H9 (cell line): ENCODE results near the gene ETV6. TPM values are rescaled to one million over a fixed set of nuclear protein-coding genes. Genes with fewer than 3 reads are reported as not detected.

Experiments
- DNase-seq: peaks from one replicate; pipeline ENCODE4 v3.0.0-alpha.2; 2017
- H2AFZ ChIP-seq: one replicate; pipeline ENCODE4 v1.6.1; 2013; ENCODE audit warnings: mild to moderate bottlenecking, low read length, control low read depth, moderate library complexity
- H2AK5ac ChIP-seq: 2 replicates; pipeline ENCODE4 v1.6.1; 2013; ENCODE audit warnings: low read length, control low read depth, mixed read lengths; ENCODE audit not compliant: insufficient read length
- H2BK120ac ChIP-seq: one replicate; pipeline ENCODE4 v1.6.1; 2013; ENCODE audit warnings: low read depth, mild to moderate bottlenecking, low read length, control low read depth, inconsistent platforms; ENCODE audit not compliant: poor library complexity, severe bottlenecking
- H2BK12ac ChIP-seq: 2 replicates; pipeline ENCODE4 v1.6.1; 2013; ENCODE audit warnings: low read length, control low read depth, mixed read lengths, low read depth; ENCODE audit not compliant: insufficient read length
- H2BK15ac ChIP-seq: 2 replicates; pipeline ENCODE4 v1.6.1; 2013; ENCODE audit warnings: low read depth, low read length, control low read depth
- H2BK20ac ChIP-seq: one replicate; pipeline ENCODE4 v1.6.1; 2013; ENCODE audit warnings: low read depth, mild to moderate bottlenecking, low read length, control low read depth, inconsistent platforms; ENCODE audit not compliant: poor library complexity, severe bottlenecking
- H2BK5ac ChIP-seq: 2 replicates; pipeline ENCODE4 v1.6.1; 2013; ENCODE audit warnings: low read length, control low read depth, mixed read lengths; ENCODE audit not compliant: insufficient read length
- H3K14ac ChIP-seq: 2 replicates; pipeline ENCODE4 v1.6.1; 2013; ENCODE audit warnings: low read length, control low read depth; ENCODE audit not compliant: insufficient read depth
- H3K18ac ChIP-seq: 2 replicates; pipeline ENCODE4 v1.6.1; 2013; ENCODE audit warnings: low read depth, mild to moderate bottlenecking, mixed read lengths, low read length, control low read depth; ENCODE audit not compliant: insufficient read length
- H3K23ac ChIP-seq: 2 replicates; pipeline ENCODE4 v1.6.1; 2013; ENCODE audit warnings: low read length, control low read depth, mixed read lengths, low read depth; ENCODE audit not compliant: insufficient read length
- H3K23me2 ChIP-seq: 2 replicates; pipeline ENCODE4 v1.6.1; 2013; ENCODE audit warnings: low read depth, mild to moderate bottlenecking, mixed read lengths, low read length, control low read depth; ENCODE audit not compliant: insufficient read length, poor library complexity, severe bottlenecking
- H3K27ac ChIP-seq: 2 replicates; pipeline ENCODE4 v1.5.1; 2013; ENCODE audit warnings: low read length, control low read depth, mixed read lengths, low read depth; ENCODE audit not compliant: insufficient read length
- H3K27me3 ChIP-seq: 2 replicates; pipeline ENCODE4 v1.6.1; 2013; ENCODE audit warnings: low read length, control low read depth, inconsistent platforms; ENCODE audit not compliant: insufficient read depth
- H3K4ac ChIP-seq: 2 replicates; pipeline ENCODE4 v1.6.1; 2013; ENCODE audit warnings: low read depth, mild to moderate bottlenecking, control low read depth, inconsistent platforms, low read length, moderate library complexity
- H3K4me1 ChIP-seq: 2 replicates; pipeline ENCODE4 v1.6.1; 2013; ENCODE audit warnings: low read length, control low read depth, inconsistent platforms; ENCODE audit not compliant: insufficient read depth
- H3K4me2 ChIP-seq: 2 replicates; pipeline ENCODE4 v1.6.1; 2013; ENCODE audit warnings: low read length, control low read depth, mixed read lengths; ENCODE audit not compliant: insufficient read length, insufficient read depth
- H3K56ac ChIP-seq: 2 replicates; pipeline ENCODE4 v1.6.1; 2013; ENCODE audit warnings: low read depth, mild to moderate bottlenecking, mixed read lengths, low read length, control low read depth; ENCODE audit not compliant: insufficient read length
- H3K79me1 ChIP-seq: 2 replicates; pipeline ENCODE4 v1.6.1; 2013; ENCODE audit warnings: low read depth, mild to moderate bottlenecking, moderate library complexity, low read length, control low read depth, inconsistent platforms; ENCODE audit not compliant: insufficient read depth, poor library complexity, severe bottlenecking
- H3K79me2 ChIP-seq: 2 replicates; pipeline ENCODE4 v1.6.1; 2013; ENCODE audit warnings: low read length, control low read depth, inconsistent platforms; ENCODE audit not compliant: insufficient read depth
- H3K9ac ChIP-seq: 2 replicates; pipeline ENCODE4 v1.6.1; 2013; ENCODE audit warnings: low read length, control low read depth, mixed read lengths; ENCODE audit not compliant: insufficient read length; ENCODE audit errors: extremely low read depth
- H3K9me3 ChIP-seq: one replicate; pipeline ENCODE4 v1.6.1; 2013; ENCODE audit warnings: low read depth, low read length, inconsistent platforms; ENCODE audit not compliant: control insufficient read depth
- H3T11ph ChIP-seq: one replicate; pipeline ENCODE4 v1.6.1; 2013; ENCODE audit warnings: mild to moderate bottlenecking, low read length, control low read depth, inconsistent platforms
- H4K20me1 ChIP-seq: one replicate; pipeline ENCODE4 v1.6.1; 2013; ENCODE audit not compliant: control insufficient read depth, insufficient read length, insufficient read depth
- H4K5ac ChIP-seq: 2 replicates; pipeline ENCODE4 v1.6.1; 2013; ENCODE audit warnings: low read depth, mild to moderate bottlenecking, mixed read lengths, low read length, control low read depth; ENCODE audit not compliant: insufficient read length
- H4K8ac ChIP-seq: replicated peaks from 2 replicates; pipeline ENCODE4 v1.6.1; 2013; ENCODE audit warnings: low read length, control low read depth, mixed read lengths, low read depth; ENCODE audit not compliant: insufficient read length
- H4K91ac ChIP-seq: 2 replicates; pipeline ENCODE4 v1.6.1; 2013; ENCODE audit warnings: low read depth, mild to moderate bottlenecking, moderate library complexity, mixed read lengths, low read length, control low read depth; ENCODE audit not compliant: insufficient read length
- H3K27ac Mint-ChIP-seq, 3 experiments: 2 replicates in 2 of 3; 3 replicates in 1 of 3; pipeline ENCODE4 v1.8.0; 2020 to 2021; ENCODE audit warnings: mixed read lengths in 3 of 3, mild to moderate bottlenecking in 1 of 3, moderate library complexity in 1 of 3
- H3K27me3 Mint-ChIP-seq: 2 replicates; pipeline ENCODE4 v1.8.0; 2021; ENCODE audit warnings: low read depth, mild to moderate bottlenecking, moderate library complexity, mixed read lengths
- H3K36me3 Mint-ChIP-seq, 3 experiments: 2 replicates in 2 of 3; 3 replicates in 1 of 3; pipeline ENCODE4 v1.8.0; 2020 to 2021; ENCODE audit warnings: low read depth in 3 of 3, mixed read lengths in 3 of 3; ENCODE audit not compliant: insufficient read depth in 1 of 3
- H3K4me1 Mint-ChIP-seq, 2 experiments: 2 replicates each; pipeline ENCODE4 v1.8.0; 2020; ENCODE audit warnings: mixed read lengths in 2 of 2
- H3K4me3 Mint-ChIP-seq, 2 experiments: 2 replicates in 1 of 2; 3 replicates in 1 of 2; pipeline ENCODE4 v1.8.0; 2020 to 2021; ENCODE audit warnings: mild to moderate bottlenecking in 2 of 2, mixed read lengths in 2 of 2, moderate library complexity in 1 of 2
- H3K9me3 Mint-ChIP-seq, 2 experiments: 2 replicates in 1 of 2; 3 replicates in 1 of 2; pipeline ENCODE4 v1.8.0; 2020; ENCODE audit warnings: mild to moderate bottlenecking in 2 of 2, mixed read lengths in 2 of 2, moderate library complexity in 1 of 2
- WGBS: extraction: QIAGEN DNeasy Blood & Tissue Kit; methylation state at CpG from one replicate; pipeline ENCODE4 v1.1.7; 2013; ENCODE audit warnings: missing lambda C conversion rate, low lambda C conversion rate, mixed read lengths; ENCODE audit not compliant: insufficient read length; ENCODE audit errors: extremely low coverage; 5-methylcytosine and 5-hydroxymethylcytosine counted together
- total RNA-seq: library from RNA; stranded (reverse); gene quantifications from 2 replicates; pipeline ENCODE4 v1.2.1, GENCODE V29; 2021
- TF ChIP-seq, protein P1 (sequence below): fragments of 200-600 bp; sonication (generic); conservative IDR thresholded peaks from 3 replicates; pipeline ENCODE4 v1.8.0; 2021; ENCODE audit warnings: antibody characterized with exemption, mild to moderate bottlenecking

The ETV6 gene
- total RNA-seq, 1 experiment from 2014 or later = 28.7 TPM

DNA sequence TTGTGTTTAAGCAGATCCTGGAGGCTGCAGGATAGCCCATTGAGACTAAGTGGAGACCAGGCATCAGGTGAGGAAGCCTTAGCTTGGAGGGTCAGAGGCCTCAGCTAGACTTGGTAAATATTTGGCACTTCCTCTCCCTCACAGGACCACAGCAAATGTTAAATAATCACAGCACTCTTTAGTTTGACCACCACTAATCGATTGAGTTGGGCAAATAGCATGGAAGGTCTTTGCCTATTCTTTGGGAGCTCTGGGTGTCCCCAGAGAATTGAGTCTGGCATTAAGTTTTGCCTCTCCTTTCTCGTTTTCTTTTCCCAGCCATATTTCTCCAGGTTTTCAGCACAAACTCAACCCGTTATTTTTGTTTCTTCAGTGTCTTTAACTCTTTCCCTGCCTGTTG lies 61.4 kb downstream of the ETV6 start:
- Histone ChIP-seq H3T11ph (no peak overlapping the region), H3K9me3 (no peaks in the 10 kb centered on the region), H3K4me2 (no peak overlapping the region), H3K18ac (no peak overlapping the region), H3K79me2 (no peaks in the 10 kb centered on the region; the same call in 1 of the 2 replicates), H4K20me1 (no peaks in the 10 kb centered on the region), H3K56ac (no peak overlapping the region), H2BK120ac (no peak overlapping the region), H2BK20ac (no peak overlapping the region), H3K4me1 (no peaks in the 10 kb centered on the region; the same call in 1 of the 2 replicates), H3K27me3 (no peaks in the 10 kb centered on the region), H4K5ac (no peak overlapping the region), H3K14ac (no peak overlapping the region), H2BK15ac (no peak overlapping the region), H4K8ac (no peak overlapping the region), H3K4ac (no peak overlapping the region), H3K23me2 (no peaks in the 10 kb centered on the region), H3K23ac (no peak overlapping the region), H3K27ac (no peak overlapping the region), H2AK5ac (no peak overlapping the region), H2BK5ac (no peak overlapping the region), H3K79me1 (no peaks in the 10 kb centered on the region), H2AFZ (no peak overlapping the region), H2BK12ac (no peak overlapping the region), H4K91ac (no peak overlapping the region), H3K9ac (no peak overlapping the region)
- H3K27me3 Mint-ChIP-seq = no peaks in the 10 kb centered on the region
- TF ChIP-seq, protein P1, sequence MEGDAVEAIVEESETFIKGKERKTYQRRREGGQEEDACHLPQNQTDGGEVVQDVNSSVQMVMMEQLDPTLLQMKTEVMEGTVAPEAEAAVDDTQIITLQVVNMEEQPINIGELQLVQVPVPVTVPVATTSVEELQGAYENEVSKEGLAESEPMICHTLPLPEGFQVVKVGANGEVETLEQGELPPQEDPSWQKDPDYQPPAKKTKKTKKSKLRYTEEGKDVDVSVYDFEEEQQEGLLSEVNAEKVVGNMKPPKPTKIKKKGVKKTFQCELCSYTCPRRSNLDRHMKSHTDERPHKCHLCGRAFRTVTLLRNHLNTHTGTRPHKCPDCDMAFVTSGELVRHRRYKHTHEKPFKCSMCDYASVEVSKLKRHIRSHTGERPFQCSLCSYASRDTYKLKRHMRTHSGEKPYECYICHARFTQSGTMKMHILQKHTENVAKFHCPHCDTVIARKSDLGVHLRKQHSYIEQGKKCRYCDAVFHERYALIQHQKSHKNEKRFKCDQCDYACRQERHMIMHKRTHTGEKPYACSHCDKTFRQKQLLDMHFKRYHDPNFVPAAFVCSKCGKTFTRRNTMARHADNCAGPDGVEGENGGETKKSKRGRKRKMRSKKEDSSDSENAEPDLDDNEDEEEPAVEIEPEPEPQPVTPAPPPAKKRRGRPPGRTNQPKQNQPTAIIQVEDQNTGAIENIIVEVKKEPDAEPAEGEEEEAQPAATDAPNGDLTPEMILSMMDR = no peak
- no peaks in the 10 kb centered on the region for H3K9me3 Mint-ChIP-seq
- H3K36me3 Mint-ChIP-seq = peaks cover 0 to 4% (median 0%) of the 10 kb centered on the region in 3 experiments; a peak in 3 of 7 replicates
- no CpG with 5 or more reads among the region's 3 CpGs for WGBS
- H3K4me3 Mint-ChIP-seq = no peak overlapping the region
- DNase-seq = no peak
- H3K4me1 Mint-ChIP-seq = peaks cover 10 to 12% of the 10 kb centered on the region in 2 experiments
- no peak overlapping the region; a peak in 1 of 7 replicates for H3K27ac Mint-ChIP-seq
